GM18867 (cell line): ENCODE results near the gene ERC2.
A peak's percentile ranks its signal among the peaks of the same experiment; 100 is the strongest.

Source experiments
- ATAC-seq: cut with Tn5 transposase; IDR thresholded peaks from one replicate; pipeline ENCODE4 v1.9.1; 2021; ENCODE audit warnings: mild to moderate bottlenecking, moderate library complexity; ENCODE audit not compliant: unreplicated experiment

The ERC2 gene

DNA sequence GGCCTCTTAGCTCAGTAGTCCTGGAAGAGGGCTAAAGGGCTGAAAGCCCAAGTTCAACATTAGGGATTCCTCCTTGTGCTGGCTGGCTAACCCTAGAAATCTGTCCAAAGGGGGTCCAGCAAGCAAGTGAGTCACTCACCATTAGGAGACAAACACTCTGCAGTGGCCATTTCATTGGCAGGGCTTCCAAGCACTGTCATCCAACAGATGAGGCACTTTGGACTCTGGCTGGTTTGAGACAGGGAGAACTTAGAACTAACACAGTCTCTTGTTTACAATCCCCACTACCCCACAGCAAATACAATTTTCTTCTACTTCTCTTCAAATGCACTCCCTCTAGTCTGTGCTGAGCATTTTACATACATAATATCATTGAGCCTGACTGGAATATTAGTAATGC is 971.0 kb downstream of the ERC2 start:
- no peak for ATAC-seq

DNA sequence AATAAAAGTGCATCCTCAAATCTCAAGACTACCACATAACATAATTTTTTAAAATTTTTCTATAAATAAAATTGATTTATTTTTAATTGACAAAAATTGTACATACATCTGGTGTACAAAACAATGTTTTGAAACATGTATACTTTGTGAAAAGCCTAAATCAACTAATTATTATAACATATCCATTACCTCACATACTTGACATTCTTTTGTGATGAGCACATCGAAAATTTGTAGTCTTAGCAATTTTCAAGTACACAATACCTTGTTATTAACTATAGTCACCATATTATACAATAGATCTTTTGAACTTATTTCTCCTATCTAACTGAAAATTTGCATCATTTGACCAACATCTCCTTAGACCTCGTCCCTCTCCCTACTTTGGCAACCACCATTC is 973.3 kb downstream of the ERC2 start:
- ATAC-seq = no peak

DNA sequence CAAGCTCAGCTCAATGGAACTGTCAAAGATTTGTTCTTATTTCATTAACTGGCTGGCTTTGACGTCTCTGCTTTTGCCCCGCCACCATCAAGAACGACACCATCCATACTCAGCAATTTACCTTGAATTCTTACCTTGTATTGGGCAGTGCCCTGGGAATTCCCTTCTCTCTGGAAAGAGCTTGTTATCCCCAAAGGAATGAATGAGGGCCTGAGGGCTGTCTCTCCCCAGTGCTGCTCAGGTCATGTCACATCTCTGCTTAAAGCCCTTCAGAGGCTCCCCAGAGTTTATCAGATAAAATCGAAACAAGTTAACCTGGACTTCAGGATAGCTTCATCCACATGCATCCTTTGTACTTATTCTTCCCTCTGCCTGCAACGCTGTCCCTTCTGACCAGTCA is 975.3 kb downstream of the ERC2 start:
- ATAC-seq = no peak

DNA sequence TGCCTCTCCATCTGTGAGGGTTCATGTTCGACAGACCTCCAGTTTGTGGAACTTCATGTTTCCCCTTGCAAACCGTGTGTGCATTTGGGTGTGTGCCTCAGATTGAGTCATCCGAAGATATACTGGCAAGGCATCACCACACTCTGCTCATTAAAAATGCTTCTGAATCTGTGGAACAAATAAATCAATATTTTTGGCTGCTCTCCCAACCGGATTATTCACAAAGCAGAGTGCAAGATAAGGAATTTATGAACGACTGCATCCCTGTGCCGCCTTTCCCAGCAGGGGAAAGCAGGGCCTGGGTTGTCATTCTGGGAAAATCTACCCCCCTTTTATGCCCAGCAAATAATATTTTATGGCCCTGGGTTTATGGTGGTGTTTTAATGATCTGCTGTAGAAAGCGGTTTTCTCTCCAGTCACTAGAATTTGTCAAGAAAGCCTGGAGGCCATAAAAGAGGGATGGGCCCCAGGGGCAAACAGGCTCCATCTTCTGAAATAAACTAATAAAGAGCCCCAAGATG is 976.9 kb downstream of the ERC2 start:
- ATAC-seq = no peak

DNA sequence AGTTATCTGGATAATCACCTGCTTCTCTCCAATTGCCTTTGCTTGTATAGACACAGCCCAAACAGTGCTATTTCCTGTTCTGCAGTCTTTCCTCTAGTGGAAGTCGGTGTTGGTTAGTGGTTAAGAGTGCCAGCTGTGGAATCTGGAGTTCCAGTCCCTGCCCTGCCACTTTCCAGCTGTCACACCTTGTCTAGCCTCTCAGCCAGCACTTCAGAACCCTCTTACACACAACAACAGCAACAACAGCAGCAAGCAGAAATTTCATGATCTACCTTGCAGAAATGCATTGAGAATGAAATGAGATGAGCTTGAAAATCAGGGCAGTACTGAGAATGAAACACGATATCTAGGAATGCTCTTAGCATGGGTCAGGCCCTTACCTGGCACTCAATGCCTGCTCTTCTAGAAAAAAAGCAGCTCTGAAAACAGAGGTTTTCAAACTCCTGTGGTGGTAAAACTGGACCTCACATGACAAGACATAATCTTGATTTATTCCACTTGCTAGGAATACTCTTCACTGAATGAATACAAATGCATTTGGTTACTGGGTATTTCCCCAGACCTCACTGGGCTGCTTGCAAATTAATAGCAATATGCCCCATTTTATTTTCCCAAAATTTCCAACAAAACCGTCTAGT is 977.9 kb downstream of the ERC2 start:
- no peak for ATAC-seq

DNA sequence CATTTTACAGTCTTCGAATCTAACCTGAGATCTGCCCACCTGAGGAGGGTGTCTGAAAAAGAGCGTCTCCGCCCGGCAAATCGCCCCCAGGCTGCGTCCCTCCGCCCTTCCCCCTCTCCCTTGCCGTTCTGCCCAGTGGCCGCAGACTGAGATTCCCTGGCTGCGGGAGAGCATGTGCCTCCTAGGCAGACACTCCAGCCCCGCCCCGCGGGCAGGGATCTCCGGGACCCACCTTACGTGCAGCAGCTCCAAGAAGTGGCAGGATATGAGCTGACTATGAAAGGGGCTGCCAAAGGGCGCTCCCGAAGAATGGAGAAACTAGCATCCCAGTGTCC is 978.5 kb downstream of the ERC2 start:
- ATAC-seq = no peak

DNA sequence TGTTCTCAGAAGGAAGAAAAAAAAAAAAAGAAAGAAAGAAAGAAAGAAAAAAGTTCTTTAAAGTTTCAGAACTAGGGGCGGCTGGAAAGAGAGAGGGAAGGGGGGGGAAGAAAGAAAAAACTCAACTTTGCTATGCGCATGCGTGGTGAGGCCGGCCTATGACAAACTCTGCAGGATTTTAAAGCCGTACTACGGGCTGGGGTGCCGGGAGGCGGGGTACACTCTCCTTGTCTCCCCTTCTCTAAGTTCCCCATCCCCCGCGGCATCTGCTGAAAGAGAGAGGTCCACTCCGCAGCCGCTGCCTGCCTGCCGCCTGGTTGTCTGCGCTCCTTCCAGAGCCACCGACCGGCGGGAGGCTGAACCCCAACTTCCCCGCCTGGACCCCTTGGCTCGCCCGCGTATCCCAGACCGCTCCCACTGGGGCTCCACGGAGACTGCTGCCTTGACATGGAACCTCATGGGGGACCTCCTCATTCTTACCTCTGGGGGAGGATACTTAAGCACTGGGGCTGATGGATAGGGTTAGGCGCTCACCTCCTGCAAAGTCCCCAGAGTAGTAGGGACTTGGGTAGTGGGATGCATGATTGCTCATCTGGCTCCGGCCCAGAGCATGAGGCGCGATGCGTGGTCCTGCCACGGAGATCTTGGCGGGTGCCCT is 979.7 kb downstream of the ERC2 start:
- peak; percentile 37 for ATAC-seq

DNA sequence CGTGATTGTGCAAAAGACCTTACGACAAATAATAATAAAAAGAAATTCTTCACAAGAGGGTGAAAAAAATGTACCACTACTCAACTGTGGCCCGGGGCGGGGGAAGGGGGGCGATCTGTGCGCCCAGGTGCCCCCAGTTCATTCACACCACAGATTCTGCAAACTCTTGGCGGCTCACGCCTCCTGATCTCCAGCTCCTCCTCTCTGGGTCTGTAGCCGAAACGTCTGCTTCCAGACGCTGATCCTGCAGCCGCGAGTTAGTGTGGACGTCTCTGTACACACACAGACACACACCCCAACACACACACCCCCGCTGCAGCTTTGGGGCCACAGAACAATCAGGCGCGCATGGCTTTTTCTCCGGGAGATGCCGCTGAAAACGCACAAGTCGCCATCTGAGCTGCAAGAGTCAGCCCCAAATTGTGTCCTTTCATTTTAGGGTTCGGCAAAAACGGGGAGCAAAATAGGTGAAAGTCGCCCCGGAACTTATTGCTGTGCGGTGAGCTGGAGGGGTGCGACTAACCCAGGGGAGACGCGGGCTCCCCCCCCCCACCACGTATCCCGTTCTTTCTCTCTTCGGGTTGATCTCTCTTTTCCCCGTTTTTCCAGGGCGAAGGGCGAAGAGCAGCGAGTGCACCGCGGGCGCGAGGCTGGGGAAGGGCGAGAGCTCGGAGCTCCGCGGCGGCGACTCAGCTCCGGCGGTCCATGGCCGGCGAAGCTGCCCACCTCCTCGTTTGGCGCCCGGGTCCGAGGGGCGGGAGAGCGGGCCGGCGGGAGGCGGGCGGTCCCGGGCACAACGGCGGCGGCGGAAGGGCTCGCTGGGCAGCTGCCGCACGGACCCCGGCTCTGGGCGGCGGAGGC is 980.7 kb downstream of the ERC2 start:
- ATAC-seq = no peak

DNA sequence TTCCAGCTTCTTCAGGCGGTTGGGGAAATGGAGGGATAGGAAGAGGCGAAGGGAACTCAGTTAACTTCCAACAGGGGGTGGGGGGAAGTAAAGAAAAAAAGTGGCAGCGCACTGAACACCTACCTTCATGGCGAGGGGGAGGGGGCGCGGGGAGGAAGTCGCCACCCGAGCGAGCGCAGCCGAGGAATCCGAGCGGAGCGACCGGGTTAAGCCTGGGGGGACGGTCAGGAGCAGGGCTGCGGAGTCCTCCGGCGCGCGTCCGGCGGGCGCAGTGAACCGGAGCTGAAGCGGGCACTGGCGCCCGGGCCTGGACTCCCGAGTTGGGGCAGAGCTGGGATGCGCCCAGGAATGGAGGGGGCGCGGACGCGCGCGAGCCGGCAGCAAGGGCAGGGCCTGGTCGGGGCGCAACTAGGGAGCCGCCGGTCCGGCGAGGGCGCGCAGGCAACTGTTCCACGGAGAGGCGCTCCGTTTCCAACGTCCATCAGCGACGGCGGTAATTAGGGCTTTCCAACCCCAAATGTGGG is 981.3 kb downstream of the ERC2 start, which contains the start of gene WNT5A:
Gene WNT5A (minus strand): TSS at position 450 of the 524 bp plus-strand sequence. CDS start 321 bp downstream, at position 129.
- ATAC-seq = no peak

DNA sequence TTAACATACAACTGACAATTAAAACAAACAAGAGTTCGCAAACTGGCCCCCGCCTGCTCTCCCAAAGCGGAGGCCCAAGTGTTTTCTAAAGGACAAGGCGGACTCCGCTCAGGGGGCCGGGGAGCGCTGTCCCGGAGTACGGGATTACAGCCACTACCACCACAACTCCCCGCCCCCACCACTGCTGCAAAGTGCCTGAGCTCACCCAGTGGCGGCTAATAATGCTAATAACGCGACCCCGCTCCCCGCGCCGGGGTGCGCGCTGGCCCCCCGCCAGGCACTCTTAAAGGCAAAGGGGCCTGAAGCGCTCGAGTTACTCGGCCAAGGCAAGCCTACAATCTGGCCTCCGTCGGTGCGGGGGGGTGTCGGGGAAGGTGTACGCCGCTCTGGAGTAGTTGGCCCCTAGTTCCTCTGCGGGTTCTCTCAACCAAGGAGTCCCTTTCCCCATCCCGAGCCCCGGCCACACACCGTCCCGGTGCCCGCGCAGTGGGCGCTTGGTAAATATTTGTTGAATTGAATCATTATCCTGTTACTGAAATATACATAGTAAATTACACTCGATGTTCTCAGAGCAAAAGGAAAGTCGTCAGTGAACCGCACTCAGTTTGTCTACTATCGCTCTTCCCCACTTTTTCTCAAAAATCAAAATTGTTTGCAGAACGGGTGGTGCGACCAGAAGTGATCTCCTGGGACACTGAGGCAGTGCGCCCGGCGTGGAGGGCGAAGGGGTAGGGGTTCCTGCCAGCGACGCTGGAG is 982.0 kb downstream of the ERC2 start:
- no peak for ATAC-seq

DNA sequence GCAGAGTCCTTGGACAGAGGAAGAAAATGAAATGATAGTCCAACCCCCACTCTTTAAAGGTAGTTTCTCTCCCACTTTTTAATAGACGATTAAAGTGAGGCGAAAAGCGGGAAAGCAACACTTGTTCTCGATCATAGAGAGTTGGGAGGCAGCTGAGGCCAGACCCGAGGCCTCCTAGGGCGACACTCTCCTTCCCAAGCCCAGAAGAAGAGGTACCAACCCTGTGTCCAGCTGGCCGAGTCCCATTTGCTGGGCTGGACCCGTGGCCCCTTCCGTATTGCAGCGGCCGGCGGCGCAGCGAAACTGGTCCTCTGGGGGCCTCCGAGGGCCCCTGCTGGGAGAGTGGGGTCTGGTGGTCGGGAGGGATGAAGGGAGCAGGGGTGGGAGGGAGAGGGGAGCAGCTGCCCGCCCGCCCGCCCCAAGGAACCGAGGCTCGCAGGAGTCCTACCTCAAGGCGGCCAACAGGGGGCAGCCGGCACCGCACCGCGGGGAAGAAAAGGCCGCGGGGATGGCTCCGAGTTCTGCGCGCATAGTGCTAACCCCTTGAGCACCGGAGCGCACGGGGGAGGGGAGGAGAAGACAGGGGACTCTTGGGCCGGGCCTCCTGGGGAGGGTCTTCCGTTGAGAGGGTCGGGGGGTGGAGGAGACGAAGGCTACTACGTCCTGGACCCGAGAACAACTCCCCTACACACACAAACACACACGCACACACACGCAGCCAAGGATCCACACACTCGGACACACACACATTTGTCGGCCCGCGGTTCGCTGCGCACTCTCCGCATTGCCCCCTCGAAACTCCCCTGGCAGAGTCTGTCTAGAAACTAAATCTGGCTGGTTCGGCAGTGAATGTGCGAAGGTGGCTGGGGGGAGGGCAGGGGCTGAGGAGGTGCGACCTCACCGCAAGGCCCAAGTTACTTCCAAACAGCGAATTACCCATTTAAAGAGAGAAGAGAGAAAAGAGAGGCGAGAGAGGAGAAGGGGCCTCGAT is 983.2 kb downstream of the ERC2 start:
- peak; percentile 78 for ATAC-seq

DNA sequence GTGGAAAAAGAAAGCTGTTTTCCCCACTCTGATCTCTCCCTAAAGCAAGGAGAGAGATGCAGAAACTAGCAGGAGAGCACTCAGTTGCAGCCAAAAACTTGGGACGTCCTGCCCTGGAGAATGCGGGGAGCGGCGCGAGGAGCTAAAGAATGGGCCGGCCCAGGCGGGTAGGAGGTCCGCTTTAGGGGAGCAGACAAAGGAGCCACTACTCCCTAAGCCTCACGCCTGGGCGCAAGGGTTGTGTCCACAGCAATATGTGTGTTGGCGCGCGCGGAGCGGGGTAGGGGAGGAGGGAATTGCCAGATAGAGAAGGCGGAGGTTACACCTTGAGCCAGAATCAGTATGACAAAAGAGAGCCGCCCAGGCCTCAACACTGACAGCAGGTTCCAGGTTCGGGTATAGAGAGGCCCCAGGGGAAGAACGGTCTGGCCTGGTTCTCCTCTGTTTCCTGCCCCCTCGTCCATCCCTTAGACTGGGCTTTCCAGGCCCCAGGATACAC is 984.0 kb downstream of the ERC2 start:
- ATAC-seq = no peak

DNA sequence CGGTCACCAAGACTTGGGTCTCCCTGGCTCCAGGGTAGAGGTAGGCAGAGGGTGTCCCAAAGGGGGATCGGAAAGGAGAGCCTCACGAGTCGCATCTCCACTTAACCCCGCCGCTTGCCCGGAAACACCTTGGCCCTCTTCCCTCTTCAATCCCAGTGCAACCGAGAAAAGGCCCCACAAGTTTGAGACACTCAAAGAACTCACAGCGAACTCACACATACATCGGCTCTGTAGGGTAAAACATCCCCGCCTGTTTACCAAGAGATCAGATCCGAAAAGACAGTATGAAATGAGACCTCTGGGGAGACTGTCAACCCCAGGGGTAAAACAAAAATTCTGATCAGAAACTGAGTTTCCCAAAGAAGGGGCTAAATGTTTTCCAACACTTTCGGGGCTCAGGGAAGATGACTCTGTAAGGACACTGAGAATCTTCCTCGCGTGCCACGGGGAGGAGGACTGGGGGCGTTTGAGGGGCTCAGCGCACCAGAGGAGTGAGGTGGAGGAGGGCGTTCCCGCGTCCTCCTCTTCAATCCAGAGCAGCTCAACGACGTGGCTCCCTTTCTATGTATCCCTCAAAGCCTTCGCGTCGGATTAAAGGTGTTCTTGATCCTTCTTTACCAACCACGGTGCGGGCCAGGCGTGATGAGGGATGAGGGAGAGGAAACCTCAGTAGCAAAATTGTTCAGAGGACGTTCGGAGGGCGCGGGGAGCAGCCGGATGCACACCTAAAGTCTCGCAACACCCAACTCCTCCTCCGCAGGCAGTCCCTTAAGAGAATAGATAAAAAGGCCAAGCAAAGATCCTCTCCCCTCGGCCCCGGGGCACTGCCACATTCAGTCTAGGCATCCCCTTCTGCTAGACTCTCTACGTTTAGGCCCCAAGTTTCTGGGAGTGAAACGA is 984.8 kb downstream of the ERC2 start:
- no peak for ATAC-seq

DNA sequence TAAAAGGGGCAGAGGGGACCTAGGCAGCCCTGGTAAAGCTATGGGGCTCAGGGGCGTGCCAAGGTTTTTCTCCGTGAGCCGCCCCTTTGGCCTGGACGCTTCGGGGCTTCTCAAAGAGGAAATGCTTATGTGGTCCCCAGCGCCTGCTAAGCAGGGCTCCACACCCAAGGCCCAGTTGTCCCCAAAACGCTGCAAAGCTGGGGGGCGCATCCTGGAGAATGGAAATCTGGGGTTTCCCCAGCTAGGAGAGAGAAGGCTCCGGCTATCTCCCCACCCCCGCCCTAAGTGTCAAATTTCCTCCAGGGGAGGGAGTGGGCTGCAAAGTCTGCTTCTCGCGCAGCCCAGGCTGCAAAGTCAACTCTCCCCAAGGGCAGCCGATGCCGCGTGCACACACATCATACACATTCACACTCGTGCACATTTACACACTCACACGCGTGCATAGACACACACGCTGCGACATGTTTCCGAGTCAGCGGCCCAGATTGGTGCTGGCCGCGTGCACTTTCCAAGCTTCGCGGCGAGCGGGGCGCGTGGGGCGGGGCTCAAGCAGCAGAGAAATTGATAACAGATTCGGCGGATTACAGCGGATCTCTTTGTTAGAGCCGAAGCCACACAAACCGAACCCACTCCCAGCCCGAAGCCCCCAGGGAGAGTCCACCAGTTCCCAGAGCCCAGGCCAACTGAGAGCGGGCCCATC is 985.6 kb downstream of the ERC2 start:
- no peak for ATAC-seq

DNA sequence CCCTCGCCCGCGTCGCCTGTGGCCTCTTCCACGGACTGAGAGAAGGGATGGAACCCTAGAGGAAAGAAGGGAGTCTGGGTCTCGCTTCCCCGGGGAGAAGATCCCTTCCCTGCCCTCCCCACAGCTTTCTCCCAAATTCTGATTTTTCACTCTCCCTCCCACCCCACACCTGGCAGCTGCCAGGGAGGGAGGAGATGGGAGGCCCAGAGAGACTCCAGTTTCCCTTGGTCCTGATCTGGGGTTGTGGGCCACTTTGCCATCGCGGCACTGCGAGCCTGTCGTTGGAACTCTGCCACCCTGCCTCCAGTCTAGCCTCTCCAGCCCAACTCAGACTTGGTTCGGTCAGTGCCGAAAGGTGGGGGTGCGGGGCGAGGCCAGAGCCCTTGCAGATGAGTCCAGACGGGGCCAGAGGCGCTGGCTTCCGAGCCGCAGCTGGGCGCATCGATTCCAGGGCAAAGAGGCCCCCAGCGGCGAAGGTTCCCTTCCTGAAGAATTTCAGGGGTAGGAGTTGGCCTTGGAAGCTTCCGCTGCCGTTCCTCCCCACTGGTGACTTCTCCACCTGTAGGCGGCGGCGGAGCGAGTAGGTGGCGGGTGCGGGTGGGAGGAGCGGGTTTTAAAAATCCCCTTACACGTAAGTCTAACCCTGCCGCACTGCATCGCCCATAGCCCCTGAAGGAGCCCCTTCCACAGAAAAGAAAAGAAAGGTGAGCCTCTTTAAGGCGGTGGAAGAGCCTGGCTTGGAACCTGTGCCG is 986.3 kb downstream of the ERC2 start:
- no peak for ATAC-seq

DNA sequence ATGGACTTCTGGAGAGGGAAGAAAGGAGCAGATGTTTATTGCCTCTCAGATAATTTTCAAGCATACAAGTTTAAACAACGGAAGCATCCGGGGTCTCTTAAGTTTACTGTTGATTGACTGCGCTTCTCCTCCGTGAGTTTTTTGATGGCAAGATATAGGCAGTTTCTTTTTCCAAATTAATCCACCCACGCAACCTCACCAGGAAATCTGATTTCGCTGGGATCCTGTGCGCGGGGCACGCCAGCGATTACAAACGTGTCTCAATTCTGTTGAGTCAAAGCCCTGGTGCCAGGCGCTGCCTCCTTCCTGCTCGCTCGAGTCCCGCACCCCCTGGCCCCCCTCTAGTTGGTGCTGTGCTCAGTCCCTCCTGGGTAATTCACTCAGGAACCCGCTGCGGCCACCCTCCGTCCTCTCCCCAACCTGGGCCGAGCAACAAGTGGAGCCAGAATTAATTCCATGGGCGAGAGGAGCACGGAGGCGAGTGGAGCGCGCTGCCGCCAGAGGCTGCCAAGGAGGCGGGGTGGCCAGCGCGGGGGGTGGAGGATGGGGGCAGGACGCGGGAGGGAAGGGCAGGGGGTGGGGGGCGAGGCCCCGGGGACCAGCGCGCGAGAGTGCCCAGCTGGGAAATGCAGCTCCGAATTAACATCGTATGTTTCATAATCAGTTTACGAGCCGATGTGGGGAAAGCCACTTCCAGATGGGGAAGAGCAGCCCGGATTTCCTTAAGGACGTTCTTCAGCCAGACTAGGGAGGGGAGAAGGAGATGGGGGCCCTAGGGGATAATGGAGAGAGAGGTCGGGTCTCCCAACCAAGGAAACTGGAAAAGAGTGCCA is 987.1 kb downstream of the ERC2 start:
- no peak for ATAC-seq
